Measurements from ENCODE around the gene PCBP3.

The PCBP3 gene

DNA sequence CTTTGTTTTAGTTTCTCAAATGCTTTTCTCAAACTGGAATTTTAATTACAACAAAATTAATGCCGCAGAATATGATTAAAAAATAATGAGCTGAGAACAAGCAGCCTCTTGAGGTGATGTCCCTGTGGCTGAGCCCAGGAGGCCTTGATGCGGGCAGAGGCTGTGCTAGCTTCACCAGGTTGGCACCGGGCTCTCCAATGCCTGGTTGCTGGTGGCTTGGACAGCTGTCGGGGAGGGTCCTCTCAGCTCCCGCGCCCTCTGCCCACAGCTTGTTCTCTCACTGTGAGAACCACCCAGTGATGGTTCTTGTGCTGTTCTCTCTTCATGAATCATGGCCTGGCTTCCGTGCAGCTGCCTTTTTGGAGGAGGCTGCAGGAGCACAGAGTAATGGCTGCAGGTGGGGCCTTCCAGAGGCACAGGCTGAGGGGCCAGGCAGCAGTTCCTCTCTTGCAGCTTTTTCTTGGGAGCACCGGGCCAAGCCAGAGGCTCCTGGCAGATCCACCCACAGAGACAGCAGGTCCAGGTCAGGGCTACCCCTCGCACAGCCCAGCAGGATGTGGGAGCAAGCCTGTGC is 156.3 kb downstream of the PCBP3 start:
- no peak for DNase-seq (ENCODE audit: low read depth in 2 of 2)
- H3K4me3 ChIP-seq (replicated peaks in 1 of 2; ENCODE audit: low read depth in 2 of 2, low read length in 2 of 2), result no peak overlapping the region
- TF ChIP-seq, protein P1, sequence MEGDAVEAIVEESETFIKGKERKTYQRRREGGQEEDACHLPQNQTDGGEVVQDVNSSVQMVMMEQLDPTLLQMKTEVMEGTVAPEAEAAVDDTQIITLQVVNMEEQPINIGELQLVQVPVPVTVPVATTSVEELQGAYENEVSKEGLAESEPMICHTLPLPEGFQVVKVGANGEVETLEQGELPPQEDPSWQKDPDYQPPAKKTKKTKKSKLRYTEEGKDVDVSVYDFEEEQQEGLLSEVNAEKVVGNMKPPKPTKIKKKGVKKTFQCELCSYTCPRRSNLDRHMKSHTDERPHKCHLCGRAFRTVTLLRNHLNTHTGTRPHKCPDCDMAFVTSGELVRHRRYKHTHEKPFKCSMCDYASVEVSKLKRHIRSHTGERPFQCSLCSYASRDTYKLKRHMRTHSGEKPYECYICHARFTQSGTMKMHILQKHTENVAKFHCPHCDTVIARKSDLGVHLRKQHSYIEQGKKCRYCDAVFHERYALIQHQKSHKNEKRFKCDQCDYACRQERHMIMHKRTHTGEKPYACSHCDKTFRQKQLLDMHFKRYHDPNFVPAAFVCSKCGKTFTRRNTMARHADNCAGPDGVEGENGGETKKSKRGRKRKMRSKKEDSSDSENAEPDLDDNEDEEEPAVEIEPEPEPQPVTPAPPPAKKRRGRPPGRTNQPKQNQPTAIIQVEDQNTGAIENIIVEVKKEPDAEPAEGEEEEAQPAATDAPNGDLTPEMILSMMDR (IDR thresholded peaks at IDR 0.05; ENCODE audit: low read depth, low read length), result no peak

DNA sequence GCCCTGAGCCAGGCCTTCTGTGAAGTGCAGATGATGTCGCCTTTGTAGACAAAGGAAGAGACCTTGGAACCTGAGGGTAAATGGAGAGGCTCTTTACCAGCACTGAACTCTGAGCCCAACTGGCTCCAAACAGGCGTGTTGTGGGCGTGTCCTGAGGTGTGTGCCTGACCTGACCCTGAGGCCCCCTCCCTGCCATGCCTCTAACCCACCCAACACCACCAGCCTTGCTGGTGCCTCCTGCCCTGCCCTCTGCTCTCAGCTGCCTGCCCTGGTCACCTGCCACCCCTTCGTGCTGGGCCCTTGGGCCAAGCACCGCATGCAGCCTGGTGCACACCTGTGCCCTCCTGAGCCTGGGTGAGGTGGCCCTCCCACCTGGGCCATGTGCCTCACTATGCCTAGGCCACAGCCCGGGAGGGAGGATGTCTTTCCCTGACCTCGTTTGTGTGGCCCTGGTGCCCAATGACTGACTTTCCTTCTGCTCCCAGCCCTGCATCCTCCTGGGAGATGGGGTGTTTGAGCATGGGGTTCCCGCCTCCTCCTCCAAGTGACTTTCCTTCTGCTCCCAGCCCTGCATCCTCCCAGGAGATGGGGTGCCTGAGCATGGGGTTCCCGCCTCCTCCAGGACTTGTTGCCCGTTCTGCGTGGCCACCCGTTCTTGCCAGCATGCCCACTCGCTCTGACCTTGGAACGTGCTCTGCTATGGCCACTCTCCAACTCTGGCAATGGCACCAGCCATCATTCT is 157.0 kb downstream of the PCBP3 start:
- TF ChIP-seq, protein P1 (IDR thresholded peaks at IDR 0.05; ENCODE audit: low read depth, low read length), result no peak
- no peak overlapping the region for H3K4me3 ChIP-seq (replicated peaks in 1 of 2; ENCODE audit: low read depth in 2 of 2, low read length in 2 of 2)
- DNase-seq (ENCODE audit: low read depth in 2 of 2), result no peak

DNA sequence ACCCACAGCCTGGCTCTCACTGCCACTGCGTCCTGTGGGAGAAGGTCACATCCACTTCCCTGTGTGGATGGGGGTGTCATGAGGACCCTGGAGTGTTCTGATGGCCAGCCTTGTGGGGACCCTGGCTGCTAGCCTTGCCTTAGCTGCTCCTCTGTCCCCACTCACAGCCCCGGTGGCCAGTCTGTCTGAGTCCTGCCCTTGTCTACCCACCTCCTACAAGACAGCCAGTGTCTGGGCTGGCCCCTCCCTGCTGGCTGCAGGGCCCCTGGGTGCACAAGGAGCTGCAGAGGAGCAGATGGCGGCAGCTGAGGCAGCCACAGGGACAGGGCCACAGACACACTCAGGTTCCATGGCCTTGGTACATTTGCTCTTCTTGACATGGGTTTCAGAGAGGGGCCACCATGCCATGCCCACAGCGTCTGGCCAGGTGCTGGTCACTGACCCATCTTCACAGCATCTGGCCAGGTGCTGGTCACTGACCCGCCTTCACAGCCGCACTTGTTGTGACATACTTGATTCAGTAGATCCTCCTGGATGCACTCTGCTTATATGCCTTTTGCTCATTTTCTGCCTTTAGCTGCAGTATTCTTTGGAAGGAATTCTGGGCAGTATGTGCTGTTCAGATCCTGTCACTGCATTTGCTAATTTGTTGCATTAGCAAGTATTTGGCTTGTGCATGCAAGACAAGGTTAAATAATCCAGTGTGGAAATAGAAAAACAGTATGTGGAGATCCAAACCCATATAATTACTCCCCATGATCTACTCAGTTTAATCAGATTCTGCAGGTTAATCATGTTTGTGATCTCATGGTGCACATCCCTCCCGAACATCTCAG is 157.8 kb downstream of the PCBP3 start:
- no peak overlapping the region for H3K4me3 ChIP-seq (replicated peaks in 1 of 2; ENCODE audit: low read depth in 2 of 2, low read length in 2 of 2)
- no peak for DNase-seq (ENCODE audit: low read depth in 2 of 2)
- TF ChIP-seq, protein P1 (IDR thresholded peaks at IDR 0.05; ENCODE audit: low read depth, low read length), result no peak

DNA sequence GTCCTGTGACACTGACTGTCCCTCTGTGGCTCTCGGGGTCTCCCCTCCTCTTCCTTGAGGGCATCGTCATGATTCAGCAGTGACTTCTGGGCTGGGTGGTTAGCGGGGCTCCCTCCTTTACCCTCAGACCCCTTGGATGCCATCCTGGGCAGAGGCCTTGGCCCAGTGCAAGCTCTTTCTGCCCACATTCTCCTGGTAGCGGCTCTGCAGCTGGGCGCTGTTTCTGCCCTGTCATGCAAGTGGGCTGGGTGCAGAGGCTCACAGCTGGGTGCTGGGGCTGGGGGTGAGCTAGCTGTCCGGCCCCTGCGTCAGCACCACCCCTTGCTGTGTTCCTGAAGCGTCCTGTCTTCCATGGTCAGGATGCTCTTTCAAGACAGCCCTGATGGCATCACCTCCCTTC is 158.5 kb downstream of the PCBP3 start:
- no peak for DNase-seq (ENCODE audit: low read depth in 2 of 2)
- TF ChIP-seq, protein P1 (IDR thresholded peaks at IDR 0.05; ENCODE audit: low read depth, low read length), result no peak
- H3K4me3 ChIP-seq (replicated peaks in 1 of 2; ENCODE audit: low read depth in 2 of 2, low read length in 2 of 2), result no peak overlapping the region

DNA sequence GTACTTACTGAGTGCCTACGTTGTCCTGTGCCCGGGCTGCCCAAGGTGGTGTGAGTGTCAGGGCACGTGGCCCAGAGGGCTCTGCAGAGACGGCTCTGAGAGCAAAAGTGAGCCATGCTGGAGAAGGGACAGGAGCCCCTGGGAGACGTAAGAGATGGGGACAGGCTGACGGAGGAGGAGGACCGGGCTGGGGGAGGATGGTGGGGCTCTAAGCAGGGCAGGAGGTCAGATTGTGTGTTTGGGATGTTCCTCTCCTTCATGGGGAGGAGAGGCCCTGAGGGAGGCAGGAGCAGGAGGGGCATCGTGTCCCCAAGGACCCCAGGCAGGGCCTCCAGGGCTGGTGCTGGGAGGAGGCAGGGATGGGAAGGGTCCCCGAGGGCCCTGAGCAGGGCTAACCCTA is 158.9 kb downstream of the PCBP3 start:
- no peak for DNase-seq (ENCODE audit: low read depth in 2 of 2)
- TF ChIP-seq, protein P1 (IDR thresholded peaks at IDR 0.05; ENCODE audit: low read depth, low read length), result no peak
- H3K4me3 ChIP-seq (replicated peaks in 1 of 2; ENCODE audit: low read depth in 2 of 2, low read length in 2 of 2), result no peak overlapping the region

DNA sequence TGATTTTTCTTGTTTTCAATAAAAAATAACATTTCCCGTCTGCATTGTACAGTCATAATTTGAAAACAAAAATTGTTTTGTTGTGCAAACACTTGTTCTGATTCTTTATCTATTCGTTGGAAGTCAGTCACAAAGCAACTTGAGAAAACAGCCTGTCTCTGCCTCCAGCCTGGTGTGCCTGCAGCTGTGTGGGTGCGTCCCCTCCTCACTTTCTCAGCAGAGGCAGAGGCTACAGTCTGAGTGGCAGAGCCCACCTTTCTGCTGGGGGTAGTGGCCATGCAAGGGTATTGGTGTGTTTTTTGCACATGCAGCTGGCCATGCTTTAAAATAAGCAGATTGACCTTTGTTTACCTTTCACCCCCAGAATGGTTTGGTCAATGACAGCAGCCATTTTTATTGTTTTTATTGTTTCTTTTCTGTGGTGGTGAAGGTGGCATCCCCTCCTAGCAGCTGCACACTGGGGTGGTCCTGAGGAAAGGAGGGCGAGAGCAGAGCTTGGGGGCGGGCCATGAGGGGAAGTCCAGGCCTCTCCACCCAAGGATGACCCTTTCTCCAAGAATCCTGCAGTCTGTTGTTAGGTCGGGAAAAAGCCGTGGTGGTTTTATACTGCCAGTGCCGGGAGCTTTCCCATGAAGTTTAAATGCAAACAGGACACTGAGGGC is 159.6 kb downstream of the PCBP3 start:
- DNase-seq (ENCODE audit: low read depth in 2 of 2), result no peak
- H3K4me3 ChIP-seq (replicated peaks in 1 of 2; ENCODE audit: low read depth in 2 of 2, low read length in 2 of 2), result no peak overlapping the region
- TF ChIP-seq, protein P1 (IDR thresholded peaks at IDR 0.05; ENCODE audit: low read depth, low read length), result no peak

Data from cardiac fibroblast (primary cell).